ENCODE data around the gene RPUSD1.
"Not testable (repeated sequence)": the region's sequence is repeated elsewhere in the genome, so short reads cannot be mapped to it uniquely, and the experiment has no call there.

RPUSD1 gene

GRCh38 chr16:764848-765487 is 23.2 kb downstream of the RPUSD1 start:
- DNase-seq (ENCODE audit: low spot score), result no peak

GRCh38 chr16:764184-764750 is 23.9 kb downstream of the RPUSD1 start:
- no peak for DNase-seq (ENCODE audit: low spot score)

- no peak for DNase-seq (ENCODE audit: low spot score)
These were observed 24.6 kb downstream of the RPUSD1 start for GRCh38 chr16:763369-764183.

DNA sequence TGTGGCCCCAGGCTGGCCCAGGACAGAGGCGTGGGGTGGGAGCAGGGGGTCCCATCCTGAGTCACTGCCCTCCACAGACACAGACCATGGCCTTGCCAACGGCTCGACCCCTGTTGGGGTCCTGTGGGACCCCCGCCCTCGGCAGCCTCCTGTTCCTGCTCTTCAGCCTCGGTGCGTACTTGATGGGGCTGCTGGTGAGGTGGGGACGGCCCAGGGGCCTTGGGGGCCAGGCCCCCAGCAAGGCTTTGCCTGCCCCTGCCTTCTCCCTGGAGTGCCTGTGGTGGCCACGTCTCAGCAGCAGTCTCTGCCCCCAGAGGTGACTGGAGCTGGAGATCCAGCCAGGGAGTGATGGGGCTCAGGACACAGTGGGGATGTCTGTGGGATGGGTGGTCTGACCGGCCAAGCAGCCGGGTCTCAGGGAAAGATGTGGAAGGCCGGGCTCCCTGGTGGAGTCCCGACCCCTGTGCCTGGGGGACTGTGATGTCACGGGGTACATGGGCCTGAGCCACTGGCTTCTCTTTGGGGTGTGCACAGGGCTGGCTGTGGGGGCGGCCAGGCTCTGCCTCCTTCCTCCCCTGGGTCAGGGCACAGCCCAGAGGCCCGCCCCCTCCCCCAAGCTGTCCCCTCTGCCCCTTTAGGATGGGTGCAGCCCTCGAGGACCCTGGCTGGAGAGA is 25.4 kb downstream of the RPUSD1 start:
- DNase-seq (ENCODE audit: low spot score), result no peak

DNA sequence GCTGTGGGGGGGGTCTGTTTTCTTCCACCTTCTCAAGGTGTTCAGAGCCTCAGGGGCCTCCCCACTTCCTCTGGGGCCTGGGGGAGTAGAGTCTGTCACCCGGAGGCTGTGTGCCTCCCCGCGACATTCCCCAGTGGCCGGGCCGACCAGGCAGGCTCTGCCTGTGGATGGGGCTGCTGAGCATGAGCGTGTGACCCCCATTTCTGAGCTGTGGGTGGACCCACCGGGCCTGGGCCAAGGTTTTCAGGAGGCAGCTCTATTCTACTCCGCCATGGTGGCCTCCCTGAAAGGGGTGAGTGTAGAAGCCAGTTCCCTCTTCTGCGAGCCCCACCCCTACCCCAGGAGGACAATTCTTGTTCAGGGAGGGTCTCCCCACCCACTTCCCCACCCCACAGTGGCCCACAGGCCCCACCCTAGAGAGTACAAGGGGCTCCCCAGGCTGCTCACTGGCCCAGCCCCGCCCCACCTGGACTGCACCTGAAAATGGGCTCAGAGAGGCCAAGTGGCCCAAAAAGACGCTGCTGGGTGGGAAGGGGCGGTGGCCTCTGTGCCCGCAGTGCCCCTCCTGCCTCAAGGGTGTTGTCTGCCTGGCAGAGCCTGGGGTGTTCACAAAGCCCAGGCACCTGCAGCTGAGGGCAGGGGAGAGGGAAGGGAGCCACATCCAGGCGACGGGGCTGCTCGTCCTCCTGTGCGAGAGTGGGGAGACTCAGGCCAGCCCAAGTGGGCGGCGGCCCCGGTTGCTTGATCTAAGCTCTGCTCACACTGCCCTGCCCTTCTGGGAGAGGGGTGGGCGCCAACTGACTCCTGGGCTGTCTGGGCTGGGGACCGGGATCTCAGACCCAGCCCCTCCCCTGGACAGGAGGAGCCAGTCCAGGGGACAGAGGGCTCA is 26.3 kb downstream of the RPUSD1 start:
- DNase-seq (ENCODE audit: low spot score), result no peak

DNA sequence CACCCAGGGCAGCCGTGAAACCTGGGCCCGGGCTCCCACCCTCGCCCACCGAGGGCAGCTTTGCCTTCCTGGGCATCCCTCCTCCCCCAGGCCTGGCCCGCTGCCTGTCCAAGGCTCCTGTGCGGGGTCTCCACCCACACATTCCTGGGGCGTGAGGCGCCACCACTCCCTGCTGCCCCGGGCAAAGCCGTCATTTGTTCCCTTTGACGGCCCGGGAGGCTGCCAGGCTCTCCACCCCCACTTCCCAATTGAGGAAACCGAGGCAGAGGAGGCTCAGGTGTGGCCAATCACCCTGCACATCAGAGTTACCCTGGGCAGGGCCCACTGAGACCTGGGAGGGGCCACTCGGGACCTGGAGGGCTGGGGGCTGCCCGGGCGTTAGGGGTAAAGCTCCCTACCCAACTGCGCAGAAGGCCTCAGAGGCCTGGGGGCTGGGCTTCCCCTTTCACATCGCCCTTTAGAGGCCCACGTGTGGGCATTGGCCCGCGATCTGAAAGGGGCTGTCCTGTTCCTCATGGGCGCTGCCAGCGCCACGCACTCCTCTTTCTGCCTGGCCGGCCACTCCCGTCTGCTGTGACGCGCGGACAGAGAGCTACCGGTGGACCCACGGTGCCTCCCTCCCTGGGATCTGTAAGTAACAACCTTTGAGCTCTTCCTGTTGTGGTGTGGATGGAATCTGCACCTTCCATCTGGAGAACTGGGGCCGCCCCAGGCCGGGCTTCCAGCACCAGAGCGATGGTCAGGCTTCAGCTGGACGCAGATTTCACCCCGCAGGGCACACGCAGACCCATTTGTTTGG is 27.4 kb downstream of the RPUSD1 start, which contains the start of gene MSLN:
MSLN (plus strand) TSS at position 190 of the 799 bp plus-strand sequence. CDS start 1,947 bp downstream, outside the sequence.
- DNase-seq (ENCODE audit: low spot score), result no peak

DNA sequence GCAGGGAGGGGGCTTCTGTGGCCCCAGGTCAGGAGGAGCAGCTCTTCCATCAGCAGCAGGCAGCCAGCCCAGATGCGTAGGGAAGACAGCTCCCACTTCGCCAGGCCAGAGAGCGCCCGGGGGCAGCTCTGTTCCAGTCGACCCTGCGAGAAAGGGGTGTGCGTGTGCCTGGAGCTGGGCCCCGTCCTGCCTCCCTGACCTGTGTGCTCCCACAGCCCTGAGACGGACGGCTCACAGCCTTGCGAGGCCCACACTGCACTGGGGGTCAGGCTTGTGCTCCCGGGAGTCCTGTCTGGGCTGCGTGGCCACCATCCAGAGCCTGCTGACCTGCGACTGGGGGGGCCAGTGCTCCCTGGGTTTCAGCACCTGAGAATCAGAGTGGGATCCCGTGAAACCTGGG is 28.1 kb downstream of the RPUSD1 start:
- no peak for DNase-seq (ENCODE audit: low spot score)

DNA sequence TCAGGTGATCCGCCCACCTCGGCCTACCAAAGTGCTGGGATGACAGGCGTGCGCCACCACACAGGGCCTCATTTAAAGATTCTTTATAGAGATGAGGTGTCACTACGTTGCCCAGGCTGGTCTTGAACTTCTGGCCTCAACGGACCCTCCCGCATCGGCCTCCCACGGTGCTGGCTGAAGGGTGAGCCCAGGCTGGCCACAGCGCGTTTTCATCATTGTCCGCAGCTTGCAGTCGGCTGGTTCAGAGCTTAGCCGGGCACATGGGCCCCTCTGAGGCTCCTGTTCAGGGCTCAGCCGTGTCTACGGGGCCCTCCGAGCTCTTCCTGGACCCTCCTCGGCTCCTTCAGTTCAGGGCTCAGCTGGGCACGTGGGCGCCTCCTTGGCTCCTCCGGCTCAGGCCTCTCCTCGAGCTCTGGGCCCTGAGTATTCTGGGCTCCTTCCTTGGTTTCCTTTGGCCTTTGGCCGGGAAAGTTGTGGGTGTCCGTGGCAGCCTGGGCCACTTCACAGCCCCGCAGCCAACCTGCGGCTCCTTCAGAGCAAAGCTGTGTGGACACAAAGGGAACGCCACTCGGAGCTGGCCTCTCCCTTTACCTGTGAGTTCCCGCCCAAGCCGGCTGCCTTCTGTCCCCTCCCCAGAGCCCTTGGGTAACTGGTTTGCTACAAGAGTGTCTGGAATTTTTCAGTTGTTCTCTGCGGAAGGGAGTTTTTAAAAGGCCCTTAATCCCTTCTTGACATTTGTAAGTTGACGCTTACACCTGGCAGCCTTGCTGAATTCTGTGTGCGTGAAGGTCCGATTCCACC is 28.9 kb downstream of the RPUSD1 start:
- no peak for DNase-seq (ENCODE audit: low spot score)

DNA sequence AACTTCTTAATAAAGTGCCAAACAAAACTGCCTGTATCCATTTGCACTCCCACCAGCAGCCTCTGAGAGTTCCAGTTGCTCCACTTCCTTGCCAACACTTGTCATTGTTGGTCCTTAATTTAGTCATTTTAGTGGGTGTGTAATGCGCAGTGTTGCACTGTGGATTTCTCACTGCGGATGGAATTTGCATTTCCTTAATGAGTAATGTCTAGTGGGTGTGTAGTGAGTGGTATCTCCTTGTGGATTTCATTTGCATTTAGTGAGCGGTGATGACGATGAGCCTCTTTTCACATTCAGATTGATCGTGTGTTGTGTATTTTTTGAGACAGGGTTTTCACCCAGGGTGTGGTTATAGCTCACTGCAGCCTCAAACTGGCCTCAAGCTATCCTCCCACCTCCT is 31.8 kb downstream of the RPUSD1 start:
- DNase-seq (ENCODE audit: low spot score), result no peak

- no peak for DNase-seq (ENCODE audit: low spot score)
These were observed 33.5 kb downstream of the RPUSD1 start for GRCh38 chr16:754656-755055.

DNA sequence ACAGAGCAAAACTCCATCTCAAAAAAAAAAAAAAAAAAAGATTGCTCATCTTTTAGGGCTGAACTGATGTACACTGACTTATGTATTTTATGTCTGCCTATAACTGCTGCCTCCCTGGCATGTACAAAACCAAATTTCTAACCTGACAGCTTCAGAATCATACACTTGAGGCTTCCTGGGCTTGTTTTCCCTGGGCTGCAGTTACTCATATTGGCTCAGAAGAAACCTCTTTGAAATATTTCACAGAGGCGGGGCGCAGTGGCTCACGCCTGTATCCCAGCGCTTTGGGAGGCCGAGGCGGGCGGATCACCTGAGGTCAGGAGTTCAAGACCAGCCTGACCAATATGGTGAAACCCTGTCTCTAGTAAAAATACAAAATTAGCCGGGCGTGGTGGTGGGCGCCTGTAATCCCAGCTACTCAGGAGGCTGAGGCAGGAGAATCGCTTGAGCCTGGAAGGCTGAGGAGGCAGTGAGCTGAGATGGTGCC is 34.0 kb downstream of the RPUSD1 start:
- DNase-seq (ENCODE audit: low spot score), result not testable (repeated sequence)

DNA sequence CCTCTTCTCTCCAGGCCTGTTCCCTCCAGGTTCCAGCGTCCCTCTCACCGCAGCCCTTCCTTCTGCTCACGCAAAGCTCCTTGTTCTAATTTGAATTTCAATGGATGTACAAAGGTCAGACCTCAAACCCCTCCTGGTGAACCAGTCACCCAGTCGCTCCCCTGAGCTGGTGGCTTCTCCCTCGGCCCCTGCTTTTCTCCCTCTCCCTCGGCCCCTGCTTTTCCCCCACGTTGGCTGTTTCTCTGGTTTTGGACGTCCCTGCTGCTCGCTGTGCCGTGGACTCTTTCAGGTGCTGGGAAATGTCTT is 36.2 kb downstream of the RPUSD1 start:
- no peak for DNase-seq (ENCODE audit: low spot score)

DNA sequence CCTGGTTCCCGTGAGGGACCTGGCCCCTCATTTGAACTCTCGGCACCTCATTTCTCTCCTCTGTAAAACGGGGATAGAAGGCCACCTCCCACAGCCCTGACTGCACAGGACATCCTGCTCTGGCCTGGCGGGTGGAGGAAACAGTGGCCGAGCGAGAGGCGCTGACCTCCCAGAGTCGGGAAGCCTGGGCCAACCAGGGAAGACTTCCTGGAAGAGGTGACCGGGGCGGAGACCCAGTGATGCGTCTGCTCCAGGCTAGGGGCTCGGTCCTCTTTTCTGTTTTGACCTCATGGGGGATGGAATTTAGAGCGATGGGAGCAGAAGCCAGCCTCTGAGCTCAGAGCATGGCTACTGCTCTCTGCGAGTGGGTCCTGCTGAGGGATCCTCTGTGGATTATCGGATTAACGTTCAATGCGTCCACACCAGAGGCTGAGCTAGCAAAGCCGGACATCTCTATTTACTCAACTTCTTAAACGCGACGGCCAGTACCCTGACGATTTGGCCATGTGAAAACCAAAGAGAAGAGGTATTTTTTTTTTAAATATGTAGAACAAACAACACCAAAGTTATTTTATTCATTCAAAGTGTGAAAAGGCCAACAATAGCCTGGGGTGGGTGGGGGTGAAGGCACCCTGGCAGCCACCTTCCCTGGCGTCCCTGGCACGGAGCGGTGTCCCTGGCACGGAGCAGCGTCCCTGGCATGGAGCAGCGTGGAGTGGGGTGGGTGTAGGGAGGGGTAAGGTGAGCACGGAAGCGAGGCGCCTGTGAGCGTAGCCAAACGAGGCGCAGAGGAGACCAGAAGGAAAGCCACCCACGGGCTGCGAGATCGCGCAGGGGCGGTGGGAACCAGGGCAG is 36.8 kb downstream of the RPUSD1 start:
- no peak for DNase-seq (ENCODE audit: low spot score)

GRCh38 chr16:750485-750884 is 37.7 kb downstream of the RPUSD1 start:
- no peak for DNase-seq (ENCODE audit: low spot score)

DNA sequence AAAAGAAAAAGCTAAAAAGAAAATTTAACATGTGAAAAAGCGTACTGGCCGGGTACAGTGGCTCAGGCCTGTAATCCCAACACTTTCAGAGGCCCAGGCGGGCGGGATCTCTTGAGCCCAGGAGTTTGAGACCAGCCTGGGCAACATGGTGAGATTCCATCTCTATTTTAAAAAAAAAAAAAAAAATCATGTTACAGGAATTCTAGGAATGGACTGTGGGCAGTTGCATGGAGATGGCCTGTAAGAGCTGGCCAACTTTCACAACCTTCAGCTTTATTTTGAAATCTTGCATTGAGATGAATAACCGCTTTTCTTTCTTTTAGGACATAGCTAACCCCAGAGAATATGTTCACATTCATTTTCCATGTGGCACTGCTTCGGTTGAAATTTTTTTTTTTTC is 39.2 kb downstream of the RPUSD1 start:
- DNase-seq (ENCODE audit: low spot score), result no peak

GRCh38 chr16:747978-748746 is 40.0 kb downstream of the RPUSD1 start:
- DNase-seq (ENCODE audit: low spot score), result no peak

DNA sequence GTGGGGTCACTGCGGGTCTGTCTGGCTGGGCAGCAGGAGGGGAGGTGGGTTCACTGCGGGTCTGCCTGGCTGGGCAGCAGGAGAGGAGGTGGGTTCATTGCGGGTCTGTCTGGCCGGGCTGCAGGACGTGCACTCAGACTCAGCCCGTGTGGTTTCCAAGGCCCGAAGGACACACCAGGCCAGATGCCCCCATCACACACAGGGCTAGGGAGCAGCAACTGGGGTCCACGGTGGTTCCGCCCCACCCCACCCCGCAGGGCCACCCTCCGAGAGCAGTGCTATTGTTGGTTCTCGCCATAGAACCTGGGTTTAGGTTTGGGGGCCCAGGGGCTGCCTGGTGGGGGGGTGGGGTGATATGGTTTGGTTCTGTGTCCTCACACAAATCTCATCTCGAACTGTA is 41.5 kb downstream of the RPUSD1 start:
- no peak for DNase-seq (ENCODE audit: low spot score)

DNA sequence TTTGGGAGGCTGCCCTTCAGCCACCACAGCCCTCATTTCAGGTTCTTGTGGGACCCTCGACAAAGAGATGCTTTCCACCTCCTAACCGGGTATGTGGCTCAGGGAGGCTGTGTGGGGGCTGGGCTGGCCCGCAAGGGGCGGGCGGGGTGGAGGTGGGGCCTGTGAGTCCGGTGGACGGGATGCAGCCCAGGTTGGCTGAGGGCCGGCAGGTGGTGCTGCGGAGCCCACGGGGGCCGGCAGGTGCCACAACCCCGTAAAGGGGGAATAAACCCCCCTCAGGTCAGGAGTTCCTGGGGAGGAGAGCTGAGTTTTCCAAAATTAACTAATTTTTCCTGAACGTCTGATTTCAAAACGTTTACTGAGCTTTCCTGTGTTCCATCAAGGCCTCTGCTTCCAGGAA is 42.4 kb downstream of the RPUSD1 start:
- peak; percentile 46 for DNase-seq (ENCODE audit: low spot score)
